ENCODE results near the gene CLASRP.
"Not testable (repeated sequence)": the region's sequence is repeated elsewhere in the genome, so short reads cannot be mapped to it uniquely, and the experiment has no call there.

The CLASRP gene

DNA sequence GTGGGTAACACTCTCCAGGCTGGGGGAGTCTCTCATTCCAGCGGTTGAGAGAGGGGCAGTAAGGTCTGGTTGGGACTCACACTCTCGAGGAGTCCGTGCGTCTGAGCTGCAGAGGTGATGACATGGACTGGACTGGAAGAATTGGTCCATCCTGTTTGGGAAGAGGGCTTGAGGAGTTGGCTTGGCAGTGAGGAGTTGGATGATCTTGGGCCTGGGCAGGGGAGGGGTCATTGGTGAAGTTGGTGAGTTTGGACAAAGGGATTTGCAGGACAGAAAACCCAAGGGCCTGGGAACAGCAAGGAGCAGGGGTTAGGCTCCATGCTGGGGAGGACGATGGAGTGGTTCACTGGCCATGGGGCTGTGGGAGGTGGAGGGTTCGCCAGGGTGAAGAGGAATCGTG is 57.9 kb downstream of the CLASRP start:
- Mint-ChIP-seq H3K36me3 (peaks cover 6% of the 10 kb centered on the region), H3K27me3 (no peaks in the 10 kb centered on the region), H3K4me3 (peak overlapping the region; percentile 23), H3K9me3 (ENCODE audit: low read depth) (no peaks in the 10 kb centered on the region), H3K4me1 (ENCODE audit: low read depth) (peaks cover 78% of the 10 kb centered on the region), H3K27ac (no peak overlapping the region)

DNA sequence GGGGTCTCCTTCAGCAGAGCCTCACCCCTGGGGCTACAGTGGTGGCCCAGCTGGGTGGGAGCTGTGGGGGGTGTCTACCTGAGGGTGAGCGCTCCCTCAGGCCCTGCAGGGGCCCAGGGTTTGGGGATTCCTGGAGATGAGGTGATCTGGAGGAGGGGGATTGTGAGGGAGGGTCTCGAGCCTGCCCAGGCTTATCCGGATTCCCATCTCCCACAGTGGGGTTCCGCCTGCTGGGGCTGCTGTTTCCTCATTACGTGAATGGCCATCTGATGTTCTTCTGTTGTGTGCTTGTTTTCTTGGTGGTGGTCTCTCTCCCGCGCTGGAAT is 58.6 kb downstream of the CLASRP start:
- Mint-ChIP-seq H3K4me3 (no peak overlapping the region), H3K36me3 (peaks cover 6% of the 10 kb centered on the region), H3K27me3 (no peaks in the 10 kb centered on the region), H3K27ac (peak overlapping the region; percentile 16), H3K4me1 (ENCODE audit: low read depth) (peaks cover 76% of the 10 kb centered on the region), H3K9me3 (ENCODE audit: low read depth) (no peaks in the 10 kb centered on the region)

DNA sequence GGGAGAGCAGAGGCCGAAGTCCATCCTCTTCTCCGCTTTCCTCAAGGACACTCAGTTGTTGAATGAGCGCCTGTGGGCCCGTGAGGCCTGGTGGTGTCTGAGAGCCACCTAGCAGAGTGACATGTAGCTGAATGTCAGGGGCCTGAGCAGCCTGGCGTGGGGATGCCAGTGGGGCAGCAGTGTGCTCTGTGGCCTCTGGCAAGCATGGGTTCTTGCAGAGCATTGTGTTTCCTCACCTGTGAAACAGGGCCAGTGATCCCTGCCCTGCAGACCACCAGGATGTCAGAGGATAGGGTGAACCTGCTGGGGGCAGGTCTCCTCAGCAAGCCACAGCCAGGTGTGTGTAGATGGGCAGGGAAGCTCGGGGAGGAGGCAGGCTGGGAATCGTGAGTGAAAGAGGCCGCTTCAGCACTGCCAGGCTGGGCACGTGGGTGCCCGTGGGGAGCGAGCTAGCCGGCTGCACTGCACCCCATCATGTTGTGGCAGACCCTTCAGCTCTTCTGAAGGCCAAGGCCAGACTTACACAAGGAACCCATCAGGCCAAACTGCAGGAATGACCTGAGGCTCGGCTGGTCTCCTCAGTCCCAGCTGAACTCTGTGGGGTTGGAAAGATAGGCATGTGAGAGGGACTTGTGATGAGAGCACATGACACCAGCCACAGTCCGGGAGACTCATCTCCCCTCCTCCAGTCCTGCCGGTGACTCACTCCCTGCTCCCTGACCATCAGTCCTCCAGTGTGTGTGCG is 59.1 kb downstream of the CLASRP start:
- Mint-ChIP-seq H3K36me3 (peaks cover 6% of the 10 kb centered on the region), H3K4me3 (no peak overlapping the region), H3K9me3 (ENCODE audit: low read depth) (no peaks in the 10 kb centered on the region), H3K4me1 (ENCODE audit: low read depth) (peaks cover 74% of the 10 kb centered on the region), H3K27ac (peak overlapping the region; percentile 16), H3K27me3 (no peaks in the 10 kb centered on the region)

DNA sequence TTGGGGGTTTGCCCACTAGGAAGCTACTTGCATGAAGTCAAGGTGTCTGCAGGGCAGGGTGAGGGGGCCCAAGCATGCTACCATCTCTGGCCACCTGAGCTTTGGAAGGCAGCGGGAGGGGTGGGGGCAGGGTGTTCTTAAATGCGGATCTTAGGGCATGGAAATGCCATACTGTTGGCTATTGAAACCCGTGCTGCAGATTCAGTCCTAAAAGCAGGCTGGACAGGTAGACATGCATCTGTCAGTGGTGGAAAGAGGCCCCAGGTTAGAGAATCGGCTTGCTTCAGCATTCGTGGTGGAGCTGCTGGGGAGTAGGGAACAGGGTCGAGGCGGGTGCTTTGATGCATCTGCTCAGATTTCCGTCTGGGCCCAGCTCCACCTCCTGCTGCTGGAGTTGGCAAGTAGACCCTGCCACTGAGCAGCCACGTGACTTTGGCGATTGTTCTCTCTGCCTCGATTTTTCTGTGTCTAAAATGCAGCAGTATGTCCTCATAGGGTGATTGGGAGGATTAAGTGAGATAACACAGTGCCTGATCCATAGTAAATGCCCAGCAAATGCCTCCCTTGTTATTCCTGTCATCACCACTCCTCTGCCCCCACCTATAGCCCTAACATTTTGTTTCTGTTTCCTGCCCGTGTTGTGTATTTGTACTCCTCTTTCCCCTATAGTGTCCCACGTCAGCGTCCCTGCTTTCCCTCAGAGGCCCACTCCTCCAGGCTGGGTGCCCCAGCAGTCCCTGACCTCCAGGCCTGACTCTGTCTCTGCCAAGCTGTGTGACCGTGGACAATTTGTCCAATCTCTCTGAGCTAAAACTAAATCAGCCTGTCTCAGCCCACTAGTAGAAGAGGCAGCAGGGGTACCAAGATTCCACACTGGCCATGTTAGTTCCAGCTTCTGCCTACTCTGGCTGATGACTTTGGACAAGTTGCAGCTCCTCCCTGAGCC is 59.9 kb downstream of the CLASRP start:
- Mint-ChIP-seq H3K36me3 (peaks cover 3% of the 10 kb centered on the region), H3K27ac (no peak overlapping the region), H3K27me3 (no peaks in the 10 kb centered on the region), H3K9me3 (ENCODE audit: low read depth) (no peaks in the 10 kb centered on the region), H3K4me1 (ENCODE audit: low read depth) (peaks cover 75% of the 10 kb centered on the region), H3K4me3 (no peak overlapping the region)

DNA sequence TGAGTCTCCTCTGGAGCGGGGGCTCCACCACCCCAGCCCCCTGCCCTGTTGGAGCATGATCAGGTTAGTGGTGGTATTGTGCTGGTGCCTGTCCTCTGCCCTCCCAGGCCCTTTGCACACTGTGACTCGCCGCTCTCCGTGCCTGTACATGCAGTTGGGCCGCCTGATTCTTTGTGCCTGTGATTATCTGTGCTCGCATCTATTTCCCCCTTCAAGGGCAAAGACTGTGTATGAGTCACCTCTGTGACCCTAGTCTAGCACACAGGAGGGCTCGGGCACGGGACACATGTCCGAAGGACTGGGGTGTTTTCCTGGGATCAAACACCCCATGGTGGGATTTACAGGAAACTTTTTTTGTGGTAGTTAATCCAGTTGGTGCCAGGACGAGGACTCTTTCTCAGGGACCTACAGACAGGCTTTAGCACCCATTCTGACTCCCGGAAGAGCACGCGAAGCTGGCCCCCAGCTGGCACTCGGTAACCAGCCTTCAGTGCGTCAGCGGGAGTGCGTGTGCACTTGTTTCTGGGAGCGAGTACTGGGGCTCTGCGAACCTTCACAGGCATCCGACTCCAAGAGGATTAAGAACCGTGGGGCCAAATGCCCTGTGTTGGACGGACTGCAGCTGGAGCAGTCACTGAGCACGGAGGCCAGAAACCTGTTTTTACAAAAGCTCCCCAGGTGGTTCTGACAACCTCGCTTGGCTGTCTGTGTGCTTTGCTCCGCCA is 60.8 kb downstream of the CLASRP start:
- no peaks in the 10 kb centered on the region for H3K27me3 Mint-ChIP-seq
- peaks cover 75% of the 10 kb centered on the region for H3K4me1 Mint-ChIP-seq (ENCODE audit: low read depth)
- no peak overlapping the region for H3K27ac Mint-ChIP-seq
- no peaks in the 10 kb centered on the region for H3K9me3 Mint-ChIP-seq (ENCODE audit: low read depth)
- H3K4me3 Mint-ChIP-seq = no peak overlapping the region
- peaks cover 2% of the 10 kb centered on the region for H3K36me3 Mint-ChIP-seq

DNA sequence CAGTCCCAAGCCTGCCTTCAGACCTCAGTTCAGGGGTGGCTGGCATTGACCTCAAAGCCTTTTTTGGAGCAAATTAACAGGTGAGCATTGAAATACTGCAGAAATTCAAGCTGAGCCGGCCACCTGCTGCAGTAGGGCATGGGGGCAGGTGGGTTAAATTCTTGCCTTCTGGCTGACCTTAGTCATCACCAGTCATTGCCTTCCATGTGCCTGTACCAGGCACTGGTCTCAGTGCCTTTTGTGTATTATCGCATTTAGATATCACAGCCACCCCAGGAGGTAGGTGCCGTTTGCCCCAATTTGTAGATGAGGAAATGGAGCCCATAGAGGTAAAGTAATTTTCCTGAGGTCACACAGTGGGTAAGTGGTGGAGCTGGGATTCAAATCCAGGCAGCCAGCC is 61.4 kb downstream of the CLASRP start:
- no peak overlapping the region for H3K27ac Mint-ChIP-seq
- peaks cover 75% of the 10 kb centered on the region for H3K4me1 Mint-ChIP-seq (ENCODE audit: low read depth)

DNA sequence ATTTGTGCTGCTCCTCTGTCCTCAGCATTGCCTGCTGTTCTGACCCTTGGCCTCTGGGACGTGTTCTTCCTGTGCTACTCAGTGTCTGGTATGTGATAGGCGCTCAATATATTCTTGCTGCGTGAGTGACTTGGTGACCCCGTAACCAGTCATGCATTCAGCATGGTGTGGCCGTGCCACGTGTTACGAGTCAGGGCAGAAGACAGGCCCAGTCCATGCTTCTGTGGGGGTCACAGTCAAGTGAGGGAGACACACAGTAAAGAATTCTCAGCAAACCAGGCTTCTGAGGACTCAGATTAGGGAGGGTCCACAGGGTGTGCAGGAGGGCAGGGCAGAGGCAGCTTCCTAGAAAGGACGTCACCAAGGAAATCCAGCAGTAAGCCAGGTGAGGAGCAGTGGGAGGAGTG is 62.0 kb downstream of the CLASRP start:
- no peak overlapping the region for H3K4me3 Mint-ChIP-seq
- peaks cover 74% of the 10 kb centered on the region for H3K4me1 Mint-ChIP-seq (ENCODE audit: low read depth)
- H3K27ac Mint-ChIP-seq = peak overlapping the region; percentile 54

More for the DNA sequence above, 61.4 kb downstream of the CLASRP start:
- no peaks in the 10 kb centered on the region for H3K27me3 Mint-ChIP-seq
- no peaks in the 10 kb centered on the region for H3K9me3 Mint-ChIP-seq (ENCODE audit: low read depth)
- no peak overlapping the region for H3K4me3 Mint-ChIP-seq
- H3K36me3 Mint-ChIP-seq = no peaks in the 10 kb centered on the region

DNA sequence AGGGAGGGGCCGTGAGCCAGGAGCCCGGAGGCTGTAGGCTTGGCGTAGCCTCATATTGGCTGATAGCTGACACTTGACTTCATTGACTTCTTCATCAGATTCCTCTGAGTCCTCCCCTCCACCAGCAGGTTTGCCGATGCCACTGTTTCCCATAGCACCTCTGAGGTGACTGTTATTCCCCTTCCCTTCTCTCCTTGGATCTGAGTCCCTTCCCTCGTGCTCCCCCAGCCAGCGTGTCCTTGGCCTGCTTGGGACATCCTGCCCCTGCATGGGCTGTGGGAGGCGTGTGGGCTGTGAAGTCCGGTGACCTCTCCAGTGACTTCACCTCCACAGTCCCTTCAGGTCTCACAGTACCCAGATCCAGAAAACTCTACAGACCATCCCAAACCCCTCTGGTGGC is 63.0 kb downstream of the CLASRP start:
- no peaks in the 10 kb centered on the region for H3K36me3 Mint-ChIP-seq
- no peak overlapping the region for H3K4me3 Mint-ChIP-seq
- H3K27ac Mint-ChIP-seq = no peak overlapping the region
- no peaks in the 10 kb centered on the region for H3K9me3 Mint-ChIP-seq (ENCODE audit: low read depth)
- no peaks in the 10 kb centered on the region for H3K27me3 Mint-ChIP-seq
- H3K4me1 Mint-ChIP-seq (ENCODE audit: low read depth) = peaks cover 64% of the 10 kb centered on the region

More for the DNA sequence above, 62.0 kb downstream of the CLASRP start:
- H3K27me3 Mint-ChIP-seq = no peaks in the 10 kb centered on the region
- no peaks in the 10 kb centered on the region for H3K36me3 Mint-ChIP-seq
- H3K9me3 Mint-ChIP-seq (ENCODE audit: low read depth) = no peaks in the 10 kb centered on the region

DNA sequence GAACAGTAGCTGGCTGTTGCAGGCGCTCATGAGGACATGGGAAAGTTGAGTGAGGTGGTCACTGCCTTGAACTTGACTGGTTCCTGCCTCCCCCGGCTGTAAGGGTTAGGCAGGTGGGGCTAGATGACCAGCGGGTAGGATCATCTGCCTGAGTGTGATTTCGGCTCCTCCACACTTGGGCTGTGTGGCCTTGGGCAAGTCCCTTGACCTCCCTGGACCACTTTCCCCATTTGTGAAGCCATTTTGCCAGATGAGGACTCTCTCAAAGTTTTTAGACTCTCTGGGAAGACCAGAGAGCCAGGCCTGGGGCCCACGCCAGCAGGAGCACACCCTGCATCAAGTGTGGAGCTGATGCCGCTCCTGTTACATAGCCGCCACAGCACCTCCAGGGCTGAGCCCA is 63.6 kb downstream of the CLASRP start:
- Mint-ChIP-seq H3K9me3 (ENCODE audit: low read depth) (no peaks in the 10 kb centered on the region), H3K36me3 (no peaks in the 10 kb centered on the region), H3K27me3 (no peaks in the 10 kb centered on the region), H3K27ac (no peak overlapping the region), H3K4me3 (no peak overlapping the region), H3K4me1 (ENCODE audit: low read depth) (peaks cover 60% of the 10 kb centered on the region)

DNA sequence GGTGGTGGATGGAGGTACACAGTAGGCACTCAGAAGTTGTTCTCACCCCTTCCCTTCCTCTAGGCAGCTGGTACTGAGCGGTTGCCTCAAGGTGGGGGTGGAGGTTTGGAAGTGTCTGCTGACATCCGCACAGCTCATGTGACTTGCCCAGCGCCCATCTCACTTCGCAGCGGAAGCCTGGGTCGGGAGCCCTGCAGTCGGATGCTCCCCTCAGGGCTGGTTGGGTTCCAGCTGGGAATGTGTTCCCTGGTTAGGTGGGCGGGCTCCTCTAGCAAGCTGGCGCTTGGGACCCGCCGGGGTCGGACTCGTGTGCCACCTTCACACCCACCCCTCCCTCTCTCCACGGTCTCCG is 64.3 kb downstream of the CLASRP start:
- H3K4me3 Mint-ChIP-seq = peak overlapping the region; percentile 40
- no peaks in the 10 kb centered on the region for H3K36me3 Mint-ChIP-seq
- no peak overlapping the region for H3K27ac Mint-ChIP-seq
- no peaks in the 10 kb centered on the region for H3K27me3 Mint-ChIP-seq
- no peaks in the 10 kb centered on the region for H3K9me3 Mint-ChIP-seq (ENCODE audit: low read depth)
- peaks cover 53% of the 10 kb centered on the region for H3K4me1 Mint-ChIP-seq (ENCODE audit: low read depth)

DNA sequence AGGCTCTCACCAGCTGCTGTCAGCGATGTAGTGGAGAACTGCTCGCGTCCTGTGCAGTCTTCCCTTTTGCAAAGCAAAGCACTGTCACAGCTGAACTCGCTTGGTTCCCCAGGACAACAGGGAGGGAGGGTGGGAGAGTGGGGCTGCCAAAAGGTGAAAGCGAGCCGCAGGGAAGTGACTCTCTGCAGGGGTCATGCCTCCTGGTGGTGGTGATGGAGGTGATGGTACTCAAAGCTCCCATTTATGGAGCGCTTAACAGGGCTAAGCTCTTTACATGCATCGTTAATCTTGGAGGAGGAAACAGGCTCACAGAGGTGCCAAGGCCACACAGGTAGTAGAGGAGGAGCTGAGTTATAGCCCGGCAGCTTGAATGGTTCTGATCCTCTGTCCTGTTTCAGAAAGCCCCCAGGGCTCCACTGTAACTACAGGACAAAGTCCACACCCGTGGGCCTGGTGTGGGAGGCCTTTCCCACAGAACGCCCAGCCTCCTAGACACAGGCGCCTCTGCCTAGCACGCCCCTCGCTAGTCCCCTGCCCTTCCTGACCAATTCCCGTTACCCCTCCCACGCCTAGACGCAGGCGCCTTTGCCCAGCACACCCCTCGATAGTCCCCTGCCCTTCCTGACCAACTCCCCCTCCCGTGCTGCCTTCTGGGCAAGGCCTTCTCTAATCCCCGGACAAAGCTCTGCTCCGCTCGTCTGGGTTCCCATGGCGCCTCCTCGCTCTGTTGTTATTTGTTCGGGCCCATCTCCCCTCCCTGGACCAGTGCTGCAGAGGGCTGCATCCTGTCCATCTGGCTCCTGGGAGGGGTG is 64.9 kb downstream of the CLASRP start:
- H3K27me3 Mint-ChIP-seq = no peaks in the 10 kb centered on the region
- peak overlapping the region; percentile 40 for H3K4me3 Mint-ChIP-seq
- H3K4me1 Mint-ChIP-seq (ENCODE audit: low read depth) = peaks cover 47% of the 10 kb centered on the region
- no peaks in the 10 kb centered on the region for H3K36me3 Mint-ChIP-seq
- H3K9me3 Mint-ChIP-seq (ENCODE audit: low read depth) = no peaks in the 10 kb centered on the region
- peak overlapping the region; percentile 34 for H3K27ac Mint-ChIP-seq

DNA sequence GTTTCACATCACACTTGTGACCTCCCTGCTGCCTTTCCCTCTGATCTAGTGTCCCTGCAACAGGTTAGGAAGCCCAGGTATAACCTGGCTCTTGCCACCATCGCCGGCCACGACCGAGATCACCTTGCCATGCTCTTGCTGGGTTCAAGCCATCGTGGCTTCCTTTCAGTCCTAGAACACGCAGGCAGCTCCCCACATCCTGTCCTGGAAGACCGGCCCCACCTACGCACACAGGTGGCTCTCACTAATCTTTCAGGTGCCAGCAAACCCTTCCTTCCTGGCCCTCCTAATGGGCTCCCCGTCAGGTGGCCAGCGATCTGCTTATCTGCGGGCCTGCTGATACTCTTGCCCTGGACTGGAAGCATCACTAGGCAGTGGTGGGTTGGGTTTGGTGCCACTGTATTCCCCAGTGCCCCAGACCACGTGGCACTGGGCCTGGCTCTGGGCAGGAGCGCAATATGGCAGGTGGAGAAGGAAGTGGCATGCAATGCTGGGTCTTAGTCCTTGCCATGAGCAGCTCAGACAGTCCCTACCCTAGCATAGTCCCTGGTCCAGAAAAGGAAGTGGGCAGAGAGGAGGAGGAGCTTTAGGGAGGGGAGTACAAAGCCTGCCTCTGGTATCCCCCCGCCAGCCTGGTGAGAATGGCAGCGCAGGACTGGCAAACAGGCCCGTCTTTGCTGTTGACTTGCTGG is 66.0 kb downstream of the CLASRP start:
- Mint-ChIP-seq H3K4me3 (peak overlapping the region; percentile 75), H3K27ac (peak overlapping the region; percentile 79), H3K4me1 (ENCODE audit: low read depth) (peaks cover 44% of the 10 kb centered on the region)

DNA sequence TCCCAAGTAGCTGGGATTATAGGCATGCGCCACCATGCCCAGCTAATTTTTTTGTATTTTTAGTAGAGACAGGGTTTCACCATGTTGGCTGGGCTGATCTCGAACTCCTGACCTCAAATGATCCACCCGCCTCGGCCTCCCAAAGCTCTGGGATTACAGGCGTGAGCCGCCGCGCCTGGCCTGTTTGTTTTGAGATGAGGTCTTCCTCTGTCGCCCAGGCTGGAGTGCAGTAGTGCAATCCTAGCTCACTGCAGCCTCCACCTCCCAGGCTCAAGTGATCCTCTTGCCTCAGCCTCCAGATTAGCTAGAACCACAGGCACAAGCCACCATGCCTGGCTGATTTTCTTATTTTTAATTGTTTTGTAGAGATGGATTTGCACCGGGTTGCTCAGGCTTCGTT is 67.5 kb downstream of the CLASRP start:
- H3K27ac Mint-ChIP-seq; H3K27me3 Mint-ChIP-seq; H3K36me3 Mint-ChIP-seq; H3K9me3 Mint-ChIP-seq (ENCODE audit: low read depth); H3K4me3 Mint-ChIP-seq: not testable (repeated sequence)
- H3K4me1 Mint-ChIP-seq (ENCODE audit: low read depth) = peaks cover 44% of the 10 kb centered on the region

More for the DNA sequence above, 66.0 kb downstream of the CLASRP start:
- no peaks in the 10 kb centered on the region for H3K36me3 Mint-ChIP-seq
- H3K9me3 Mint-ChIP-seq (ENCODE audit: low read depth) = no peaks in the 10 kb centered on the region
- H3K27me3 Mint-ChIP-seq = no peaks in the 10 kb centered on the region

DNA sequence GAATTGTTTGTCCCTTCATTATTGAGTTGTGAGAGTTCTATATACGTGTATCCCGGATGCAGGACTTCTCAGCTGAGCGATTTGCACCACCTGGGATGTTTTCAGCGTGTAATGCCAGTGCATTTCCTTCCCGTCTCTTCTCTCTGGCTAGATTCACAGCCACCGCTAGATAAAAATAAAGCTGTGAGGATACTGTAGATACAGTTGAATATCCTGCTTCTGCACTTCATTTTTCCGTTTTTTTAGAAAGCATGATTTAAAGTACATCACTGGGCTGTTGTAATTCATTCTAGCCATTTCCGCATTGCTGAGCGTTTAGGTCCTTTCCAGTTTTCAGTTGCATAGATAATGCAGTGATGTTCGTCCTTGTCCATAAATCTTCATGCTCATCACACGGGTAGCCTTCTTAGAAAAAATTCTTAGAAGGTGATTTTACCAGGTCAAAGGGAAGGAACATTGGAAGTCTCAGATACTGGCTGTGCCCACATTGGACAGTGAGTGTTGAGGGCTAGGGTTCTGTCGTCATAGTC is 68.8 kb downstream of the CLASRP start:
- H3K9me3 Mint-ChIP-seq (ENCODE audit: low read depth) = no peaks in the 10 kb centered on the region
- peaks cover 41% of the 10 kb centered on the region for H3K4me1 Mint-ChIP-seq (ENCODE audit: low read depth)
- H3K27ac Mint-ChIP-seq = no peak overlapping the region
- no peaks in the 10 kb centered on the region for H3K36me3 Mint-ChIP-seq
- H3K4me3 Mint-ChIP-seq = no peak overlapping the region
- no peaks in the 10 kb centered on the region for H3K27me3 Mint-ChIP-seq

Data from activated naive CD8-positive, alpha-beta T cell (primary cell).